Endothelial cell of umbilical vein (primary cell): ENCODE data around the gene HLA-DOA. TPM values are rescaled to one million over a fixed set of nuclear protein-coding genes. Genes with fewer than 3 reads are reported as not detected.

Experiments
- BruUV-seq: library from RNA; stranded (reverse); fragments of 400-500 nt; replicated peaks from 2 replicates; lab custom pipeline; 2021; lab: Mats Ljungman, UMichigan
- CTCF ChIA-PET: fragments of 300-600, 350-600 bp; sonication (Branson Sonifier 250); formaldehyde crosslinking; loops from one replicate; lab custom pipeline; 2021; ENCODE audit warnings: antibody characterized with exemption, inconsistent platforms; lab: Charles Lee
- POLR2A ChIA-PET: fragments of 300-600, 350-600 bp; sonication (Branson Sonifier 250); formaldehyde crosslinking; loops from one replicate; lab custom pipeline; 2021; ENCODE audit warnings: antibody characterized with exemption, inconsistent platforms; lab: Charles Lee
- DNase-seq: peaks from one replicate; pipeline ENCODE4 v3.0.0-alpha.2; 2011; ENCODE audit warnings: low read depth, low spot score
- FAIRE-seq: peaks from 2 replicates; lab custom pipeline; 2011; peaks lifted over from hg19 to GRCh38; lab: Jason Lieb, UNC
- H2AFZ ChIP-seq: 2 replicates; pipeline ENCODE4 v1.6.0; 2012; ENCODE audit warnings: low read depth, low read length, control low read depth, inconsistent platforms
- H3K27ac ChIP-seq: 2 replicates; pipeline ENCODE4 v1.5.1; 2011; ENCODE audit warnings: low read depth, mild to moderate bottlenecking, control low read depth, low read length, moderate library complexity; ENCODE audit not compliant: insufficient read depth
- H3K27me3 ChIP-seq, 2 experiments: 2 replicates each; pipeline versions ENCODE4 v1.6.0 to v1.6.1; 2011; ENCODE audit warnings: low read length in 2 of 2, mixed read lengths in 1 of 2; ENCODE audit not compliant: control insufficient read depth in 2 of 2, insufficient read depth in 2 of 2
- H3K36me3 ChIP-seq, 2 experiments: 2 replicates in 1 of 2; 3 replicates in 1 of 2; pipeline ENCODE4 v1.5.1; 2011; ENCODE audit warnings: low read length in 2 of 2, mild to moderate bottlenecking in 1 of 2, moderate library complexity in 1 of 2; ENCODE audit not compliant: control insufficient read depth in 2 of 2, insufficient read depth in 2 of 2; ENCODE audit errors: extremely low read depth in 1 of 2
- H3K4me1 ChIP-seq: 3 replicates; pipeline ENCODE4 v1.5.1; 2011; ENCODE audit warnings: mild to moderate bottlenecking, low read length; ENCODE audit not compliant: control insufficient read depth, insufficient read depth; ENCODE audit errors: extremely low read depth
- H3K4me2 ChIP-seq: 2 replicates; pipeline ENCODE4 v1.6.1; 2011; ENCODE audit warnings: low read length, control low read depth, mixed read lengths; ENCODE audit not compliant: insufficient read depth
- H3K4me3 ChIP-seq, 3 experiments: fragments of 200-600 bp in 1 of 3; sonication (generic), shearing (Covaris generic) in 1 of 3; replicated peaks in 1 of 3; 2 replicates each; pipeline ENCODE4 v1.5.1; 2011 to 2016; ENCODE audit warnings: control low read depth in 3 of 3, low read length in 3 of 3, mild to moderate bottlenecking in 2 of 3, inconsistent platforms in 1 of 3, low read depth in 1 of 3, moderate library complexity in 1 of 3; ENCODE audit not compliant: insufficient read depth in 1 of 3
- H3K79me2 ChIP-seq: 2 replicates; pipeline ENCODE4 v1.6.0; 2012; ENCODE audit warnings: low read length, inconsistent platforms; ENCODE audit not compliant: control insufficient read depth, insufficient read depth
- H3K9ac ChIP-seq: replicated peaks from 2 replicates; pipeline ENCODE3; 2011; ENCODE audit warnings: low read length, control low read depth; ENCODE audit not compliant: insufficient read depth; ENCODE audit errors: extremely low read depth
- H3K9me1 ChIP-seq: replicated peaks from 3 replicates; pipeline ENCODE4 v1.6.0; 2011; ENCODE audit warnings: mild to moderate bottlenecking, low read length; ENCODE audit not compliant: control insufficient read depth, insufficient read depth; ENCODE audit errors: extremely low read depth
- H3K9me3 ChIP-seq: replicated peaks from 2 replicates; pipeline ENCODE4 v1.5.1; 2012; ENCODE audit warnings: low read length, inconsistent platforms; ENCODE audit not compliant: control insufficient read depth, insufficient read depth
- H4K20me1 ChIP-seq: replicated peaks from 2 replicates; pipeline ENCODE3; 2011; ENCODE audit warnings: mild to moderate bottlenecking, low read length; ENCODE audit not compliant: control insufficient read depth, insufficient read depth; ENCODE audit errors: extremely low read depth
- EZH2 ChIP-seq: IDR thresholded peaks from 2 replicates; pipeline ENCODE4 v1.6.1; 2012; ENCODE audit warnings: borderline replicate concordance, low read depth, mild to moderate bottlenecking, moderate library complexity, low read length, inconsistent platforms; ENCODE audit not compliant: severe bottlenecking
- FOS ChIP-seq: IDR thresholded peaks from 2 replicates; pipeline ENCODE4 v1.6.1; 2011; ENCODE audit warnings: mild to moderate bottlenecking, low read length, moderate library complexity, borderline replicate concordance; ENCODE audit not compliant: insufficient read depth
- GATA2 ChIP-seq: IDR thresholded peaks from 2 replicates; pipeline ENCODE4 v1.7.0; 2011; ENCODE audit warnings: low read depth, mild to moderate bottlenecking, moderate library complexity, mixed read lengths, low read length; ENCODE audit not compliant: insufficient read length, insufficient read depth
- JUN ChIP-seq: IDR thresholded peaks from 2 replicates; pipeline ENCODE4 v1.6.1; 2011; ENCODE audit warnings: borderline replicate concordance, low read depth; ENCODE audit not compliant: insufficient read length, insufficient read depth
- MYC ChIP-seq: IDR thresholded peaks from one replicate; pipeline ENCODE4 v1.6.1; 2011; ENCODE audit warnings: mild to moderate bottlenecking, low read depth, low read length
- POLR2A ChIP-seq: IDR thresholded peaks from 2 replicates; pipeline ENCODE4 v1.6.1; 2012; ENCODE audit warnings: low read depth, mild to moderate bottlenecking, control low read depth, low read length
- POLR2AphosphoS5 ChIP-seq: IDR thresholded peaks from 2 replicates; pipeline ENCODE4 v1.6.1; 2012; ENCODE audit warnings: low read depth, mild to moderate bottlenecking, control low read depth, low read length, moderate library complexity; ENCODE audit not compliant: insufficient read depth
- dilution Hi-C: fragments of 300-500 bp; cut with MboI; formaldehyde crosslinking; loops from one replicate; pipeline ENCODE4 v1.15.0; 2019; ENCODE audit warnings: low sequenced_read_pairs; ENCODE audit not compliant: extremely low pct_ligation_motif_present
- intact Hi-C: fragments of 100-400 bp; cut with micrococcal nuclease; formaldehyde crosslinking; loops from one replicate; pipeline ENCODE4 v1.10.0; 2022
- polyA plus RNA-seq, 4 experiments: library from polyadenylated mRNA; depleted of rRNA in 3 of 4; stranded (reverse) in 3 of 4; unstranded in 1 of 4; fragments of >200 nt; gene quantifications; 2 replicates each; pipeline versions ENCODE4 v1.2.1 to v1.2.3, GENCODE V29; 2011 to 2012; ENCODE audit warnings: missing spikeins in 1 of 4
- total RNA-seq: library from RNA; stranded (reverse); gene quantifications from 2 replicates; pipeline ENCODE4 v1.2.3, GENCODE V29; 2021
- TF ChIP-seq, protein P1 (sequence below): IDR thresholded peaks from 2 replicates; pipeline ENCODE4 v1.6.1; 2011; ENCODE audit not compliant: insufficient read depth, insufficient read length
- TF ChIP-seq, protein P2 (sequence below), 2 donors: IDR thresholded peaks; 1 replicate in 1 of 2; 2 replicates in 1 of 2; pipeline ENCODE4 v1.5.1; 2011; ENCODE audit warnings: low read length in 2 of 2, mild to moderate bottlenecking in 2 of 2, moderate library complexity in 2 of 2, control low read depth in 1 of 2, inconsistent platforms in 1 of 2, low read depth in 1 of 2; ENCODE audit not compliant: insufficient read depth in 1 of 2; ENCODE audit errors: extremely low read depth in 1 of 2

The HLA-DOA gene
- total and polyA plus RNA-seq, 2 donors (not counting 3 experiments of a cell fraction or from before 2014, with no cell fraction given): not detected

DNA sequence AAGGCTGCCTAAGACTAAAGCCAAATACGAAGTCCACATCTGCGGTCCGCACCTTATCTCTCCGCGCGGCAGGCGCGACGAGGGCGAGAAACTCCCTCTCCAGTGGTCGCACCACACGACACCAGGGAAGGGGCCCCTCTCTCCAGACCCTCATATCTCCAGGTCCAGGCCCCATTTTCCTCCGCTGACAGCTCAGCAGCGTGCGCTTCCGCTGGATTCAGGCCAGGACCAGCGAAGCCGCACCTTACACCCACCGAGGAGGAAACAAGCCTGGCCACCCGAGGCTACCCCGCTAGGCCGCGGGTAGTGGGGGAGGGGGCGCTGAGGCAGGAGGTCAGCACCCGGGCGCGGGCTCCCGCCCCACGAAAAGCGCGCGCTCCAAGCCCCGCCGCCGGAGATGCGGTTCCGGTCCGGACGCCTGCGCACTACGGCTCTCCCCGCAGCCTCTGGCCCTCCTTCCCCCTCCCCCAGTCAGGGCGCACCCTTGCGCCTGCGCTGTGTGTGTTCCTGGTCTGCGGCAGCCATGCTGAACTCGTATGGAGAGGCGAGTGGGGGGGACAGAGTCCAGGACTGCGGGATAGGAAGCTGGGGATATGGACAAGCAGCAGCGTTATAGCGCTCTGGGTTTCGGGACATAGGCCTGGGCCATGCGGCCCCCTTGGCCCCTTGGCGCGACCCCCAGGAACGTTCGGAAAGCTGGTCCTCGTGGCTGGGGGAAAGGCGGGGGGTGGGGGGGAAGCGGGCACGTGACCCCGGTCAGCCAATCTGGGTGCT lies 41.1 kb downstream of the HLA-DOA start, which contains the start of gene BRD2:
BRD2 (plus strand) TSS at position 502 of the 774 bp plus-strand sequence. CDS start 4,305 bp downstream, outside the sequence.
- H2AFZ ChIP-seq: peak within 1 kb of the TSS; percentile 71
- ChIA-PET CTCF (interaction anchor here (1.1 to 13.7 kb wide), 8 partner anchors 14 to 280 kb away, joined by 3 to 187 read pairs (median 12); partner anchors contain the start of genes HLA-DMA and HLA-DMB), POLR2A (interaction anchor here (0.6 to 1.1 kb wide), 6 partner anchors 15 to 286 kb away, joined by 3 to 6 read pairs (median 4); partner anchors contain the start of gene HLA-DMA)
- BruUV-seq: TSS peak; percentile 5
- TF ChIP-seq, protein P1, sequence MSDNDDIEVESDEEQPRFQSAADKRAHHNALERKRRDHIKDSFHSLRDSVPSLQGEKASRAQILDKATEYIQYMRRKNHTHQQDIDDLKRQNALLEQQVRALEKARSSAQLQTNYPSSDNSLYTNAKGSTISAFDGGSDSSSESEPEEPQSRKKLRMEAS: peak; percentile 73
- peak; percentile 20 for TF ChIP-seq GATA2
- no peak for TF ChIP-seq JUN
- no peak for TF ChIP-seq FOS
- peak; percentile 62 for TF ChIP-seq MYC
- TF ChIP-seq, protein P2, sequence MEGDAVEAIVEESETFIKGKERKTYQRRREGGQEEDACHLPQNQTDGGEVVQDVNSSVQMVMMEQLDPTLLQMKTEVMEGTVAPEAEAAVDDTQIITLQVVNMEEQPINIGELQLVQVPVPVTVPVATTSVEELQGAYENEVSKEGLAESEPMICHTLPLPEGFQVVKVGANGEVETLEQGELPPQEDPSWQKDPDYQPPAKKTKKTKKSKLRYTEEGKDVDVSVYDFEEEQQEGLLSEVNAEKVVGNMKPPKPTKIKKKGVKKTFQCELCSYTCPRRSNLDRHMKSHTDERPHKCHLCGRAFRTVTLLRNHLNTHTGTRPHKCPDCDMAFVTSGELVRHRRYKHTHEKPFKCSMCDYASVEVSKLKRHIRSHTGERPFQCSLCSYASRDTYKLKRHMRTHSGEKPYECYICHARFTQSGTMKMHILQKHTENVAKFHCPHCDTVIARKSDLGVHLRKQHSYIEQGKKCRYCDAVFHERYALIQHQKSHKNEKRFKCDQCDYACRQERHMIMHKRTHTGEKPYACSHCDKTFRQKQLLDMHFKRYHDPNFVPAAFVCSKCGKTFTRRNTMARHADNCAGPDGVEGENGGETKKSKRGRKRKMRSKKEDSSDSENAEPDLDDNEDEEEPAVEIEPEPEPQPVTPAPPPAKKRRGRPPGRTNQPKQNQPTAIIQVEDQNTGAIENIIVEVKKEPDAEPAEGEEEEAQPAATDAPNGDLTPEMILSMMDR (IDR thresholded peaks at IDR 0.05; ENCODE audit: extremely low read depth in 1 of 2, insufficient read depth in 1 of 2, low read depth in 1 of 2, low read length in 2 of 2): no peak
- TF ChIP-seq POLR2AphosphoS5: peak; percentile 60
- TF ChIP-seq EZH2: no peak
- peak; percentile 72 for TF ChIP-seq POLR2A
- DNase-seq (peak; percentile 96), FAIRE-seq (peak; percentile 80)
- intact Hi-C loops: no loop called here
- peaks cover 20% of the 10 kb centered on the region for H3K79me2 ChIP-seq
- no peaks in the 10 kb centered on the region for H3K27me3 ChIP-seq
- peaks cover 4% of the 10 kb centered on the region in 2 experiments for H3K36me3 ChIP-seq
- H3K9me3 ChIP-seq: no peaks in the 10 kb centered on the region
- H3K4me2 ChIP-seq: peak within 1 kb of the TSS; percentile 95
- H3K27ac ChIP-seq: peak within 1 kb of the TSS; percentile 81
- H3K4me1 ChIP-seq: peaks cover 26% of the 10 kb centered on the region
- H3K9ac ChIP-seq: peak within 1 kb of the TSS; percentile 88
- no peaks in the 10 kb centered on the region for H4K20me1 ChIP-seq
- no peaks in the 10 kb centered on the region for H3K9me1 ChIP-seq
- dilution Hi-C loops: no loop called here
- H3K4me3 ChIP-seq: peak within 1 kb of the TSS; percentile 47 to 76 (median 70)
